HG03520 (cell line): ENCODE results near the gene ALDH3B2.

Experiments
- ATAC-seq: cut with Tn5 transposase; IDR thresholded peaks from one replicate; pipeline ENCODE4 v1.9.1; 2021; ENCODE audit warnings: mild to moderate bottlenecking, moderate library complexity; ENCODE audit not compliant: unreplicated experiment

The ALDH3B2 gene

GRCh38 chr11:67615728-67616430, 58.5 kb downstream of the ALDH3B2 start:
- ATAC-seq: no peak

- ATAC-seq: no peak
Observed at GRCh38 chr11:67614730-67615714, 59.4 kb downstream of the ALDH3B2 start.

- peak; percentile 60 for ATAC-seq
Observed at GRCh38 chr11:67613960-67614715, 60.3 kb downstream of the ALDH3B2 start.

- no peak for ATAC-seq
Observed at GRCh38 chr11:67613313-67613959, 61.0 kb downstream of the ALDH3B2 start.

- ATAC-seq: no peak
Observed at GRCh38 chr11:67612751-67613150, 61.7 kb downstream of the ALDH3B2 start.
